HL-60 (cell line): Measurements from ENCODE around the gene CLIC3.

ENCODE experiments used
- DNase-seq, 2 experiments: peaks; one replicate each; pipeline ENCODE4 v3.0.0-alpha.2; 2010 to 2020; ENCODE audit warnings: low read depth in 1 of 2, low spot score in 1 of 2
- H3K27ac ChIP-seq: fragments of 250-450 bp; sonication (Bioruptor Pico); replicated peaks from 2 replicates; pipeline ENCODE4 v1.5.1; 2020; ENCODE audit warnings: mild to moderate bottlenecking, moderate library complexity
- H3K27me3 ChIP-seq: fragments of 250-450 bp; sonication (Bioruptor Pico); 2 replicates; pipeline ENCODE4 v1.5.1; 2021; ENCODE audit warnings: mild to moderate bottlenecking, moderate library complexity; ENCODE audit not compliant: insufficient read depth, poor library complexity, severe bottlenecking
- H3K4me3 ChIP-seq: replicated peaks from 2 replicates; pipeline ENCODE4 v1.5.1; 2011; ENCODE audit warnings: mild to moderate bottlenecking, control low read depth, low read length; ENCODE audit not compliant: insufficient read depth
- CTCF ChIP-seq: IDR thresholded peaks from one replicate; pipeline ENCODE4 v1.5.1; 2011; ENCODE audit warnings: low read length, control low read depth, inconsistent platforms; ENCODE audit not compliant: insufficient read depth
- GABPA ChIP-seq: IDR thresholded peaks from 2 replicates; pipeline ENCODE4 v1.6.1; 2012; ENCODE audit warnings: low read depth
- POLR2AphosphoS5 ChIP-seq: IDR thresholded peaks from 2 replicates; pipeline ENCODE4 v1.6.1; 2012; ENCODE audit warnings: low read depth
- REST ChIP-seq: IDR thresholded peaks from 2 replicates; pipeline ENCODE4 v1.6.1; 2012; ENCODE audit warnings: low read depth; ENCODE audit not compliant: insufficient replicate concordance
- SPI1 ChIP-seq: IDR thresholded peaks from 2 replicates; pipeline ENCODE4 v1.6.1; 2012; ENCODE audit warnings: low read depth, mild to moderate bottlenecking, borderline replicate concordance

Gene CLIC3

GRCh38 chr9:137026828-137027227, 30.5 kb upstream of the CLIC3 start:
- H3K27ac ChIP-seq: no peak overlapping the region
- no peak overlapping the region for H3K4me3 ChIP-seq

GRCh38 chr9:137026384-137026783, 30.0 kb upstream of the CLIC3 start:
- no peak for TF ChIP-seq REST
- TF ChIP-seq SPI1: no peak
- TF ChIP-seq CTCF: no peak
- TF ChIP-seq GABPA: no peak
- no peak for TF ChIP-seq POLR2AphosphoS5
- no peak overlapping the region for H3K27ac ChIP-seq

More at GRCh38 chr9:137026828-137027227, 30.5 kb upstream of the CLIC3 start:
- no peak for TF ChIP-seq POLR2AphosphoS5
- TF ChIP-seq SPI1: no peak
- no peak for TF ChIP-seq GABPA
- TF ChIP-seq CTCF: no peak
- TF ChIP-seq REST: no peak
- no peaks in the 10 kb centered on the region for H3K27me3 ChIP-seq
- DNase-seq: no peak

GRCh38 chr9:137025517-137025966, 29.2 kb upstream of the CLIC3 start:
- H3K27me3 ChIP-seq: no peaks in the 10 kb centered on the region
- TF ChIP-seq POLR2AphosphoS5 (no peak), REST (no peak), SPI1 (no peak), CTCF (no peak), GABPA (no peak)
- no peak for DNase-seq
- no peak overlapping the region for H3K27ac ChIP-seq
- H3K4me3 ChIP-seq: no peak overlapping the region

More at GRCh38 chr9:137026384-137026783, 30.0 kb upstream of the CLIC3 start:
- DNase-seq: no peak
- Histone ChIP-seq H3K4me3 (no peak overlapping the region), H3K27me3 (no peaks in the 10 kb centered on the region)
